KMS-11 (cell line): ENCODE results near the gene NTMT2.

Source experiments
- H2AFZ ChIP-seq: fragments of 200-600 bp; sonication (generic); 2 replicates; pipeline ENCODE4 v1.6.1; 2016; ENCODE audit warnings: antibody characterized with exemption, mixed run types, low read depth
- H3K27ac ChIP-seq: fragments of 200-600 bp; sonication (generic); 2 replicates; pipeline ENCODE4 v1.6.1; 2016; ENCODE audit warnings: mild to moderate bottlenecking, mixed run types
- H3K27me3 ChIP-seq: fragments of 200-600 bp; sonication (generic); 2 replicates; pipeline ENCODE4 v1.6.1; 2017; ENCODE audit warnings: mild to moderate bottlenecking, low read depth, mixed run types, moderate library complexity; ENCODE audit not compliant: insufficient read depth
- H3K36me3 ChIP-seq: fragments of 200-600 bp; sonication (generic); 2 replicates; pipeline ENCODE4 v1.6.1; 2017; ENCODE audit warnings: mild to moderate bottlenecking, mixed run types; ENCODE audit not compliant: insufficient read depth
- H3K4me1 ChIP-seq: fragments of 200-600 bp; sonication (generic); 2 replicates; pipeline ENCODE4 v1.6.1; 2016; ENCODE audit warnings: mild to moderate bottlenecking, low read depth, mixed run types; ENCODE audit not compliant: poor library complexity, severe bottlenecking
- H3K4me2 ChIP-seq: fragments of 200-600 bp; sonication (generic); 2 replicates; pipeline ENCODE4 v1.7.0; 2016; ENCODE audit warnings: mild to moderate bottlenecking, mixed run types
- H3K4me3 ChIP-seq: fragments of 200-600 bp; sonication (generic); IDR thresholded peaks from 2 replicates; pipeline ENCODE4 v1.6.1; 2017; ENCODE audit warnings: low read depth, low read length, mixed read lengths; ENCODE audit not compliant: insufficient read depth
- H3K79me2 ChIP-seq: fragments of 200-600 bp; sonication (generic); 2 replicates; pipeline ENCODE4 v1.6.1; 2016; ENCODE audit warnings: low read depth, mixed run types; ENCODE audit not compliant: insufficient read depth
- H3K9ac ChIP-seq: fragments of 200-600 bp; sonication (generic); 2 replicates; pipeline ENCODE4 v1.6.1; 2016; ENCODE audit warnings: mild to moderate bottlenecking, mixed run types
- H4K20me1 ChIP-seq: fragments of 200-600 bp; sonication (generic); 2 replicates; pipeline ENCODE4 v1.6.1; 2016; ENCODE audit warnings: mild to moderate bottlenecking, mixed run types; ENCODE audit not compliant: insufficient read depth
- TF ChIP-seq, protein P1 (sequence below): fragments of 200-600 bp; sonication (generic); conservative IDR thresholded peaks from 2 replicates; pipeline ENCODE4 v1.6.1; 2017; ENCODE audit warnings: low read depth, mild to moderate bottlenecking, antibody characterized with exemption, low read length, moderate library complexity, mixed read lengths

The NTMT2 gene

DNA sequence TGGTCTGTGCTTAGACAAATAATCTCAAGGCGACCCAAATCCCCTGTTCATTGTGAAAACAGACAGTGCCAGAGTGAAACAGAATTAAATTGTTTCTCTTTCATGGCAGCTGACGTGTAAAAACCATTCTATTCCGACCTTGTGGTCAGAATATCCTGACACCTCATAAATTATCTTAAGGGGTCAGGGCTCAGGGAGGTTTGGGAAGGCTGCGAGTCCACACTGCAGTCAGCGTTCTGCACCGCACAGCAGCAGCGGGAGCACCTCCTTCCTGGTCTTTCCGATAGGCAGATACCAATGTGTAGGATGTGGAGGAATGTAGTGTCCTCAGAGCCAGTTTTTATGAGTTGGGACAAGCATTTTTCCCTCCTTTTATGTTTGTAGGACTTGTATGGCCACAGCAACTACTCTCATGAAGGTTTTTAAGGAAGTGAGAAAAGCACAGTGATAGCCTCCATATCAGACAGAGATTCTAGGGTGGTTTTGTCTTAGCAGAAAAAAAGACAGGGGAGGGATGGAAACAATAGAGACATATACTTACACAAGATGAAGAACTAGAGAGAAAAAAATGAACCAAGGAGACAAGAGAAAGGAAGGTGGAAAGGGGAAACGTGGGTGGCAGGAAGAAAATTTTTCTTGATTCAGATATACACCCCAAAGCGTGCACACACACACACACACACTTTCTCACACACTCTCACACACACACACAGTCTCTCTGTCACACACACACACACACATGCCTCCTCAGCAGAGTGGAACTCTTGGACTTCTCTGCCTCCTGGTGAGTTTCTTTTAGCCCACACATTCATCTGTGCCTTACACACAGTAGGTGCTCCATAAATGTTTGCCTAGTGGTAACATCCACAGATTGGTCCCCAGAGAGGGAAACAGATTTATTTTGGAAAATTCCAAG, 68.6 kb downstream of the NTMT2 start:
- Histone ChIP-seq H3K27ac (no peak overlapping the region), H3K4me2 (no peak overlapping the region), H3K9ac (no peak overlapping the region), H3K27me3 (no peaks in the 10 kb centered on the region), H3K4me1 (no peaks in the 10 kb centered on the region), H4K20me1 (no peaks in the 10 kb centered on the region), H3K79me2 (no peaks in the 10 kb centered on the region), H3K4me3 (no peak overlapping the region), H3K36me3 (no peaks in the 10 kb centered on the region), H2AFZ (no peak overlapping the region)
- TF ChIP-seq, protein P1, sequence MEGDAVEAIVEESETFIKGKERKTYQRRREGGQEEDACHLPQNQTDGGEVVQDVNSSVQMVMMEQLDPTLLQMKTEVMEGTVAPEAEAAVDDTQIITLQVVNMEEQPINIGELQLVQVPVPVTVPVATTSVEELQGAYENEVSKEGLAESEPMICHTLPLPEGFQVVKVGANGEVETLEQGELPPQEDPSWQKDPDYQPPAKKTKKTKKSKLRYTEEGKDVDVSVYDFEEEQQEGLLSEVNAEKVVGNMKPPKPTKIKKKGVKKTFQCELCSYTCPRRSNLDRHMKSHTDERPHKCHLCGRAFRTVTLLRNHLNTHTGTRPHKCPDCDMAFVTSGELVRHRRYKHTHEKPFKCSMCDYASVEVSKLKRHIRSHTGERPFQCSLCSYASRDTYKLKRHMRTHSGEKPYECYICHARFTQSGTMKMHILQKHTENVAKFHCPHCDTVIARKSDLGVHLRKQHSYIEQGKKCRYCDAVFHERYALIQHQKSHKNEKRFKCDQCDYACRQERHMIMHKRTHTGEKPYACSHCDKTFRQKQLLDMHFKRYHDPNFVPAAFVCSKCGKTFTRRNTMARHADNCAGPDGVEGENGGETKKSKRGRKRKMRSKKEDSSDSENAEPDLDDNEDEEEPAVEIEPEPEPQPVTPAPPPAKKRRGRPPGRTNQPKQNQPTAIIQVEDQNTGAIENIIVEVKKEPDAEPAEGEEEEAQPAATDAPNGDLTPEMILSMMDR: no peak

DNA sequence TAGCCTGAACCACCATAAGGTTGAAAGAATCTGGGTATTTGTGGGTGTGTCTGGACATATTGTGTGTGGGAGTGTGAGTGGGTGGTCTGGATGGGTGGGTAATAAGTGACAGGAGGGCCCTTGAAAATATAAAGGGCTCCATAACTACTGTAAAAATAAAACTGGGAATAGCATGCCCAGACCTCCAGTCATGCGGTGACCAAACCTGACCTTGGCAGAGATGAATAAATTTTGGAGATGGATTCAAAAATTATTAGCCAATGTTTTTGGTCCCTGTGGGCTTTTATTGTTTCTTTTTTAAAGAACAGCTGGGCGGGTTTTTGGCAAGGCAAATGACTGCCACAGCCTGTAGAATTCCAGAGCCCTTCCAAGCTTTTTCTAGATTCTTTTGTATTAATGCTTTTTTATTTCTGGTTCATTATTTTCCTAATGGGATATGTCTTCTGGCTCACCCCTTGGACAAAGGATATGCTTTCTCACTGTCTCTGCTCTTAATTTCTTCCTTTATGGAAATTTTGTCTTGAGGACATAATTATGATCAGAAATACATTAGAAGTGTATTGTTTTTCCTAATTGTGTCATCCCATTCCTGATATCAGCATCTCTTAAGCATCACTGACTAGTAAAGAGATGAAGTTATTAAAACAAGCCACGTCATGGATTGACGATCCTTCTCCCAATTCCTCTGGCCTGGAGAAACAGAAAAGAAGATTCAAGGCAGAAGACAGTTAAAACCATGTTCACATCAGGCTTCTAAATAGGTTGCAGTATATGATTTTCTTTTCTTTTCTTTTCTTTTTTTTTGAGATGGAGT, 69.5 kb downstream of the NTMT2 start:
- TF ChIP-seq, protein P1: no peak
- H3K9ac ChIP-seq: no peak overlapping the region
- no peaks in the 10 kb centered on the region for H3K4me1 ChIP-seq
- H3K4me3 ChIP-seq: no peak overlapping the region
- no peaks in the 10 kb centered on the region for H3K27me3 ChIP-seq
- H3K79me2 ChIP-seq: no peaks in the 10 kb centered on the region
- H3K4me2 ChIP-seq: no peak overlapping the region
- no peaks in the 10 kb centered on the region for H3K36me3 ChIP-seq
- no peak overlapping the region for H2AFZ ChIP-seq
- H4K20me1 ChIP-seq: no peaks in the 10 kb centered on the region
- no peak overlapping the region for H3K27ac ChIP-seq

DNA sequence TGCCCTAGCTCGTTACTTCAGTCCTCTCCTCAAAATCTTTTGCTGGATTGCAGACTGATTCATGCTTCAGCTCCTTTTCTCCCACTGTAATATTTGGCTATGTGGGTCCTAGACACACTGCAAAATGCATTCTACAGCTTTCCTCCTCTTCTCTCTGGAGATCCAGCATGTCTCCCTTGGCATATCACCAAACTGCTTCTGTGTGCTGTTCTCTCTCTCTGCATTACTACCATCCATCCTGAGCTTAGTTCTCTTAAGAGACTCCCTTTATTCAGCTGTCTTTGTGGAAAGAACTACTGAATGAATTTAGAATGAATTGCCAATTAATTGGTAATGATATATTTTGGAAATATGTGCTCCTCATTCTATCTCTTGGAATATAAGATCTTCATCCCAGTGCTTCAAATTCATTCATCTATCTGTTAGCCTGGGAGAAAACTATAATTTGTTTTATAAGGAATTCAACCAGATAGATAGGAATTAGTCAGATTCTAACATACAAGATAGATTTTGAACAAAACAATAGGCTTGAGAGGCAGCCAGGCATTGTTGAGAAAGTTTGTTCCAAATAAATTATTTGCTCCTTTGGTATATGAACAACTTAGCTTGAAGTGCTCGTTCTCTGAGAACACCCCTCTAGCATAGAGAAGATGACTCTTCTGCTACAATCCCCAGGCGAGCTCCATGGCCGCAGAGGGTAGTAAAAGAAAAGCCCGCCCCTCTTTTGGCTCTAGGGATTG, 71.9 kb downstream of the NTMT2 start:
- no peak overlapping the region for H2AFZ ChIP-seq
- no peak overlapping the region for H3K4me2 ChIP-seq
- no peaks in the 10 kb centered on the region for H3K36me3 ChIP-seq

DNA sequence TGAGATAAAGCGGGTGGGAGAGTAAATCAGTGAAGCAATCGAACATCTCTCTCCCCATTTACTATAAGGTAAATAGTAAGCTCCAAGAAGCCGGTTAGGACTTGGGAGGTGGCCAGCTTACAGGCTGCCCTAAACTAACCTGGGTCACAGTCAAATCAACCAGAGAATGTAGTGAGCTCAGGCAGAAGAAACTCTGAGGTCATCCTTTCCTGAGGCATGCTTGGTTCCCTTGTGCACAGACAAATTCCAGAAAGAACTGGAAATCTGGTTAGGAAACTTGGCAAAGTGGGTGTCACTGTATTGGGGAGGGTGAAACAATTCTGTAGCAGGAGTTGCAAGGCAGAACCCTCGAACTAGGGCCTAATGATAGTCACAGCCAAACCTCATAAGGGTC, 72.5 kb downstream of the NTMT2 start:
- Histone ChIP-seq H3K9ac (no peak overlapping the region), H2AFZ (no peak overlapping the region), H3K4me2 (no peak overlapping the region), H4K20me1 (no peaks in the 10 kb centered on the region), H3K36me3 (no peaks in the 10 kb centered on the region), H3K4me1 (no peaks in the 10 kb centered on the region), H3K27ac (no peak overlapping the region), H3K79me2 (no peaks in the 10 kb centered on the region), H3K27me3 (no peaks in the 10 kb centered on the region), H3K4me3 (no peak overlapping the region)
- TF ChIP-seq, protein P1: no peak

More for the DNA sequence above, 71.9 kb downstream of the NTMT2 start:
- Histone ChIP-seq H3K9ac (no peak overlapping the region), H3K4me1 (no peaks in the 10 kb centered on the region), H3K27ac (no peak overlapping the region), H3K4me3 (no peak overlapping the region), H3K27me3 (no peaks in the 10 kb centered on the region), H4K20me1 (no peaks in the 10 kb centered on the region), H3K79me2 (no peaks in the 10 kb centered on the region)
- TF ChIP-seq, protein P1: no peak
